Testis (tissue), 3 donors: ENCODE results near the gene GUCA2B. TPM values are rescaled to one million over a fixed set of nuclear protein-coding genes. Genes with fewer than 3 reads are reported as not detected.

Source experiments
- DNase-seq: peaks from one replicate; pipeline ENCODE4 v3.0.0-alpha.2; 2019
- H3K27ac ChIP-seq, 2 donors: fragments of 200-600 bp; sonication (generic); one replicate each; pipeline ENCODE4 v1.5.1; 2019
- H3K27me3 ChIP-seq: fragments of 200-600 bp; sonication (generic); one replicate; pipeline ENCODE4 v1.5.1; 2019
- H3K36me3 ChIP-seq: fragments of 200-600 bp; sonication (generic); one replicate; pipeline ENCODE4 v1.5.1; 2017; ENCODE audit warnings: low read depth; ENCODE audit errors: missing control alignments
- H3K4me1 ChIP-seq: fragments of 200-600 bp; sonication (generic); one replicate; pipeline ENCODE4 v1.5.1; 2019
- H3K4me3 ChIP-seq, 2 donors: fragments of 200-600 bp; sonication (generic); one replicate each; pipeline ENCODE4 v1.5.1; 2017 to 2019
- H3K9me3 ChIP-seq: fragments of 200-600 bp; sonication (generic); one replicate; pipeline ENCODE4 v1.5.1; 2017
- POLR2A ChIP-seq: fragments of 450-650 bp; IDR thresholded peaks from one replicate; pipeline ENCODE4 v1.6.1; 2017; ENCODE audit warnings: antibody characterized with exemption, mild to moderate bottlenecking, moderate library complexity
- WGBS, 2 donors: methylation state at CpG; one replicate each; pipeline ENCODE4 v1.1.5; 2018; 5-methylcytosine and 5-hydroxymethylcytosine counted together
- intact Hi-C: fragments of 100-400 bp; cut with DNase I; formaldehyde crosslinking; loops from one replicate; pipeline ENCODE4 v1.15.1; 2023; ENCODE audit warnings: low total_unique reads
- polyA plus RNA-seq: library from polyadenylated mRNA; stranded (reverse); fragments of 350-450 nt; fragmentation: Illumina TruSeq; extraction: RNeasy Lipid Tissue Mini Kit (QIAGEN cat#74804); gene quantifications from one replicate; pipeline ENCODE4 v1.2.3, GENCODE V29; 2014; ENCODE audit warnings: low read depth, low replicate concordance; ENCODE audit not compliant: insufficient read depth
- total RNA-seq, 2 donors: library from RNA; depleted of rRNA; stranded (reverse); fragments of >200 nt; gene quantifications; one replicate each; pipeline ENCODE4 v1.2.3, GENCODE V29; 2016
- TF ChIP-seq, protein P1 (sequence below), 3 experiments: fragments of 450-650 bp in 2 of 3; fragments of 200-600 bp in 1 of 3; sonication (generic) in 1 of 3; IDR thresholded peaks; one replicate each; pipeline ENCODE4 v1.5.1; 2016 to 2019; ENCODE audit warnings: antibody characterized with exemption in 3 of 3, mild to moderate bottlenecking in 2 of 3, moderate library complexity in 1 of 3

Gene GUCA2B
- total and polyA plus RNA-seq, 3 donors from 2014 or later = not detected

- H3K4me1 ChIP-seq = peaks cover 6% of the 10 kb centered on the region
- WGBS, 2 donors = 83 to 91% methylated on average over 1 of the region's 1 CpG
- intact Hi-C loops = no loop called here
Observed at GRCh38 chr1:42148166-42148565, 5.0 kb upstream of the GUCA2B start.

DNA sequence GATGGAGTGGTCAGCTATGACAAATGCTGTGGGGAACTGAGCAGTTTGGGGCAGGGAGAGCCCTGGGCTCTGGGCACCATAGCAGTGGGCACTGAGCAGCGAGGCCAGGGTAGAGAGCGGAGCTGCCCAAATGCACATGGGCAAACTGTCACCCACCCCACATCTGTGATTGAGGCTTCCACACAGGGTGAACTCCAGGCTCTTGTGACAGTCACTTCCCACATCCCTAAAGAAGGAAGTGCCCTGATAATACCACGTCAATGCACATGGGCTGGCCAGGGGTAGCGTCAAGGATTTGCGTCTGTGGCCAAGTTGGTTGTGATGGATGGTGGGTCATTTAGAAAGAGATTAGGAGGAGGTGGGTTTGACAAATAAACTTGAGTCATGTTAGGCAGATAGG, 2.6 kb upstream of the GUCA2B start:
- no peak for TF ChIP-seq POLR2A
- TF ChIP-seq, protein P1, sequence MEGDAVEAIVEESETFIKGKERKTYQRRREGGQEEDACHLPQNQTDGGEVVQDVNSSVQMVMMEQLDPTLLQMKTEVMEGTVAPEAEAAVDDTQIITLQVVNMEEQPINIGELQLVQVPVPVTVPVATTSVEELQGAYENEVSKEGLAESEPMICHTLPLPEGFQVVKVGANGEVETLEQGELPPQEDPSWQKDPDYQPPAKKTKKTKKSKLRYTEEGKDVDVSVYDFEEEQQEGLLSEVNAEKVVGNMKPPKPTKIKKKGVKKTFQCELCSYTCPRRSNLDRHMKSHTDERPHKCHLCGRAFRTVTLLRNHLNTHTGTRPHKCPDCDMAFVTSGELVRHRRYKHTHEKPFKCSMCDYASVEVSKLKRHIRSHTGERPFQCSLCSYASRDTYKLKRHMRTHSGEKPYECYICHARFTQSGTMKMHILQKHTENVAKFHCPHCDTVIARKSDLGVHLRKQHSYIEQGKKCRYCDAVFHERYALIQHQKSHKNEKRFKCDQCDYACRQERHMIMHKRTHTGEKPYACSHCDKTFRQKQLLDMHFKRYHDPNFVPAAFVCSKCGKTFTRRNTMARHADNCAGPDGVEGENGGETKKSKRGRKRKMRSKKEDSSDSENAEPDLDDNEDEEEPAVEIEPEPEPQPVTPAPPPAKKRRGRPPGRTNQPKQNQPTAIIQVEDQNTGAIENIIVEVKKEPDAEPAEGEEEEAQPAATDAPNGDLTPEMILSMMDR (IDR thresholded peaks at IDR 0.05) = no peak
- no peak overlapping the region for H3K4me3 ChIP-seq
- intact Hi-C loops = no loop called here
- H3K27ac ChIP-seq = no peak overlapping the region
- H3K4me1 ChIP-seq = peaks cover 3% of the 10 kb centered on the region
- 85 to 87% methylated on average over 3 to 5 of the region's 5 CpGs for WGBS, 2 donors
- DNase-seq = no peak
- H3K27me3 ChIP-seq = no peaks in the 10 kb centered on the region
- no peaks in the 10 kb centered on the region for H3K9me3 ChIP-seq
- no peaks in the 10 kb centered on the region for H3K36me3 ChIP-seq

More at GRCh38 chr1:42148166-42148565, 5.0 kb upstream of the GUCA2B start:
- no peak for TF ChIP-seq POLR2A
- TF ChIP-seq, protein P1 (IDR thresholded peaks at IDR 0.05) = no peak
- no peak for DNase-seq
- no peak overlapping the region for H3K4me3 ChIP-seq
- H3K27ac ChIP-seq = no peak overlapping the region
- H3K27me3 ChIP-seq = no peaks in the 10 kb centered on the region
- no peaks in the 10 kb centered on the region for H3K36me3 ChIP-seq
- no peaks in the 10 kb centered on the region for H3K9me3 ChIP-seq

DNA sequence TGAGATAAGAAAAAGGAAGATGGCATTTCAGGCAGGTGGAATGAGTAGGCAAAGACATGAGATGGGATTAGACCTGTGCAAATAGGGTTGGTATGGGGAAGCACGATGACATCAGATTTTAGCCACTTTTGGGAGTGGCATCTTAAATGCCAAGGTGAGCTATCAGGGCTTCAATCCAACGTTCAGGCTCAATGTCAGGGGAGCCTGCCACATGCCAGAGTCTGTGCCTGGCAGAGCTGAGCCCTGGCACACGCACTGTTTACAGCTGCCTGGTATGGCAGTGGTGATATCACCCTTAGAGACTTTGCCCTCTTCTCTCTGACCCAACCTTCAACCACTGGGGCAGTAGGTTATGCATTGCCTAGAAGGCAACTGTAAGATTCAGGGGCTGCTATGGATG, 1.1 kb upstream of the GUCA2B start:
- no peak for TF ChIP-seq POLR2A
- TF ChIP-seq, protein P1 (IDR thresholded peaks at IDR 0.05) = no peak
- Histone ChIP-seq H3K4me3 (no peak overlapping the region), H3K4me1 (no peaks in the 10 kb centered on the region), H3K27me3 (no peaks in the 10 kb centered on the region), H3K9me3 (no peaks in the 10 kb centered on the region), H3K36me3 (no peaks in the 10 kb centered on the region), H3K27ac (no peak overlapping the region)
- no peak for DNase-seq
- 88 to 98% methylated on average over 3 of the region's 3 CpGs for WGBS, 2 donors
- intact Hi-C loops = no loop called here

DNA sequence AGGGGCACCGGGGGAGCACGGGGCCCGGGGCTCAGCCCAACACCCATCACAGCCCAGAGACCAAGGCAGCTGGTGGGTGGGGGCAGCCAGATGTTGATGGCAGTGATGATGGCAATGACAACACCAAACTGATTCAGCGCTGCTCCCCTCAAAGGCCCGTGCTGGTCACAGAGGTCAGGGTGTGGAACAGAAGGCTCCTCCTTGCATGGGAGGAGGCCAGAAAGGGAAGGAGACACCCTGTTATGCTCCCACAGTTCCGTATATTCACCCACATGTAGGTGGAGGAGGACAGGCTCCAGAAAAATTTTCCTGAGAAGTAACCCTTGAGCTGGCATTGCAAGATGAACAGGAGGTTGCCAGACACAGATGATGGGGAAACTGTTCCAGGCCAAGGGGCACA, 414 bp downstream of the GUCA2B start:
- DNase-seq = no peak
- H3K4me1 ChIP-seq = no peaks in the 10 kb centered on the region
- no peak for TF ChIP-seq POLR2A
- TF ChIP-seq, protein P1 (IDR thresholded peaks at IDR 0.05) = no peak
- H3K9me3 ChIP-seq = no peaks in the 10 kb centered on the region
- no peaks in the 10 kb centered on the region for H3K27me3 ChIP-seq
- intact Hi-C loops = no loop called here
- no peaks in the 10 kb centered on the region for H3K36me3 ChIP-seq
- WGBS, 2 donors = 68 to 73% methylated on average over 3 to 6 of the region's 6 CpGs
- no peak overlapping the region for H3K4me3 ChIP-seq
- H3K27ac ChIP-seq = no peak overlapping the region

GRCh38 chr1:42154685-42155084, 1.5 kb downstream of the GUCA2B start:
- no peak for DNase-seq
- 87 to 96% methylated on average over 8 to 13 of the region's 13 CpGs for WGBS, 2 donors
- Histone ChIP-seq H3K36me3 (no peaks in the 10 kb centered on the region), H3K4me1 (no peaks in the 10 kb centered on the region), H3K4me3 (no peak overlapping the region), H3K9me3 (no peaks in the 10 kb centered on the region), H3K27ac (no peak overlapping the region), H3K27me3 (no peaks in the 10 kb centered on the region)
- intact Hi-C loops = no loop called here
- TF ChIP-seq, protein P1 (IDR thresholded peaks at IDR 0.05) = no peak
- TF ChIP-seq POLR2A = no peak
